Measurements from ENCODE around the gene CD34.

The CD34 gene

GRCh38 chr1:207871117-207871649 is 39.7 kb downstream of the CD34 start:
- no peak for DNase-seq

- no peak for DNase-seq
Observed at GRCh38 chr1:207870306-207871031, 40.5 kb downstream of the CD34 start.

- no peak for DNase-seq
Observed at GRCh38 chr1:207869859-207870258, 41.1 kb downstream of the CD34 start.

DNA sequence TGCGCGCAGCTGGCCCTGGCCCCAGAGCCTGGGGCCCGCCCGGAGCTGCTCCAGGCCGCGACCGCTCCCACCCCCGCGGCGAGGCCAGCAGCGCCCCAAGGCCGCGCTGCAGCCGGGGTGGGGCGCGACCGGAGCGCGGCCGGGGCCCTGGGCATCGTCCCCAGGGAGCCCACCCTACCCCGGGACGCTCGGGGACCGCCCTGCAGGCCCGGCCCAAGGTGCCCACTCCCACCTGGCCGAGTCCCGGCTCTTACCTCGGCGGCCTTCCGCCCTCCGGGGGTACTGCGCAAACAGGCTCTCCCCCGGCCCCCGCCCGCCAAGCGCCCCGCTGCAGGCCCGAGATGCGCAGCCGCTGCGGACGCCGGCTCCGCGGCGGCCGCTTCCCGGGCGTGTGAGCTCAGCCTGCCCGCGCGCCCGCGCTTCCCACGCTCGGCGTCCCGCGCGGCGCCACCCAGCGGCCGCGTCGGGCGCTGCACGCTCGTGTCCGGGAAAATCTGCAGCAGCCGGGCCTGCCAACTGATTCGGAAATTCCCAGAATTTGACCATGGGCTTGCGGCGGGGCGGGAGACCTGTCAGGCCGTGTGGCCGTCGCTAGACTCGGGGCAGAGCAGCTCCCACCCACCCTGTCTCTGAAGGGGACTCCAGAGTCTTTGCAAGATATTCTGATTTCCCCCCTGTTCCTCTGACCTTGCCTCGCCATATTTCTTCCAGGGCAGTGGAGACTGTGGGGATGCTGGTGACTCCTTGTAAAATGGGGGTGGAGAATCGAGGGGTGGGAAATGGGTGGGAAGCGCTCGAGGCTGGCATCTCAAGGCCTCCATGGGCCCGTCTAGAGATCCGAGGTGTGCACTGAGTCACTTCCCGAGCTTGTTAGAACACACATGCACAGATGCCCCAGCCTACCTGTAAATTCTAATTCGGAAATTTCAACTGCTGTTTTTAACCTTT is 41.9 kb downstream of the CD34 start:
- peak; percentile 78 for DNase-seq

DNA sequence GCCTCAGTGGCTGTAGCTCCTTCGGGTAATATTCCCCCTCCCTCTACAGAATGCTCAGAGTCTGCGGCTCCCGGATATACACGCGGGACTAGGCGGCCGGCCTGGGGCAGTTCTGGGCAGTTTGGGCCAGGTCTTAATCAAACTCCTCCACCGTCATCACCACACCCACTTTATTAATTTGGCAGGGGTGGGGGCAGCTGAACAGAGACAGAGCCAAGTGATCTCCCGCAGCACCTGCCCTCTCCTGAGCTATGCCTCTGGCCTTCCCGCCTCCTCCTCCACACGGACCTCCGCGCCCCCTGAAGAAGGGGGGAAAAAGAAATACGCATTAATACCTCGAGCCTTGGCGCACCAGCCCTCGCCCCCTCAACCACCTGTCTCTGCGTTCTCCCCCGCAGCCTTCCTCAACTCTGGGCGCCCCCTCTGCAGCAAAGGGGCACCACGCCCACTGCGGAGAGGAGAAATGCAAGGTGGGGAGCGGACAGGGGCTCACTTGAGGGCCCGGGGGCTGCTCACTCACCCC is 42.6 kb downstream of the CD34 start:
- DNase-seq = peak; percentile 54

GRCh38 chr1:207867136-207868109 is 43.5 kb downstream of the CD34 start:
- DNase-seq = peak; percentile 43

DNA sequence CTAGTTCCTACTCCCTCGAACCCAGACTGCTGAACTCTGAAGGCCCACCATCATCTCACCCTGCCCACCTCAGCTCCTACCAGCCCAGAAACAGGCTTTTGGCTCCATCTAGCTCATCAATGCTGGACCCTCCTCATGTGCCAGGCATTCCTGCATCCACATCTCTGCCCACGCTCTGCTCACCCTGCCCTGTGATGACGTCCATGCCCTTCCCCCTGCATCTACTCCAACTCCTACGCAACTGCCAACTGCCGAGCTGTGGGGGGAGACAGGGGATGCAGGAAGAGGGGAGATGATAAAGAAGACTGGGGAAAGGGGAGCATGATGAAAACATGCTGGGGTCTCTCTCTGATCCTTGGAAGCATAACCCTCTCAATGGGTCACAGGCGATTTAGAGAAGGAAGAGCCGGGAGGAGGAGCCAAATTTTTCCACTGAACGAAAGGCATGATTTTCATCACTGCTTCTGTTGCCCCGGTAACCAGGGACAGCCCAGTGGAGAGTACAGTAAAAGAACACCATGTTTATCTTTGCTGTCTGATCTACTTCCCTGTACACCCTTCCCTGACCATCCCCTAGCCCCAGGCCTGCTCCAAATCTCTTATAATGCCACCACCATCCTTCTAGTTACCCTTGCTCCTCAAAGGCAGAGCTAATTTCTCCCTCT is 44.3 kb downstream of the CD34 start:
- DNase-seq = peak; percentile 46

DNA sequence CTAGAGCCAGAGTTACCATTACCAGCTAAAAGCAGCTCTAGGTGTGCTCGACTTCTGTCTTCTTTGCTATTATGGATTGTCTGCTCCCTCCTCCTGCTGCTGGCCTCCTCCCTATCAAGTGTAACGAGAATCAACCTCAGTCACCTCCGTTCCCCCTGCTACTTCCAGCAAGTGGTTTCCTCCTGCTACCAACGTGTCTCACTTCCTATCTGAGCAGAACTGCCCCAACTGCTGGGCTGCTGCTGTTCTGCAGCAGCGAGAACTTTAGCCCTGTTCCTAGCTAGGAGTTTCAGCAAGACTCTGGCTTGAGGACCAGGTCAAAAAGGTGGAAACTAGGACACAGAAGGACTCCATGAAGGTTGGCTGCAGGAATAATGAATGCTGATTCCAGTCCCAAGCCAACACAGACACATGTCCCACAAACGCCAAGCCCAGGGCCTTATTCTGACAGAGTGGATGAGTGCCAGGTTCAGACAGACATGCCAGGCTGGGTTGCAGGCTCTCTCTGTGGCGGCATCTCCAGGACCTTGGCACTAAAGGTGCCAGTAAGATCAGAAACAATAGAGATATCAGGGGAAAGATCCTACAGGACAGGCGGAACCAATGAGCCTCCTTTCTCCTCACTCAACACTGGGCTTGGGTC is 46.9 kb downstream of the CD34 start:
- DNase-seq = peak; percentile 62

GRCh38 chr1:207862241-207862787 is 48.6 kb downstream of the CD34 start:
- no peak for DNase-seq

- peak; percentile 65 for DNase-seq
Observed at GRCh38 chr1:207861442-207862177, 49.3 kb downstream of the CD34 start.

- no peak for DNase-seq
Observed at GRCh38 chr1:207860531-207860930, 50.4 kb downstream of the CD34 start.

DNA sequence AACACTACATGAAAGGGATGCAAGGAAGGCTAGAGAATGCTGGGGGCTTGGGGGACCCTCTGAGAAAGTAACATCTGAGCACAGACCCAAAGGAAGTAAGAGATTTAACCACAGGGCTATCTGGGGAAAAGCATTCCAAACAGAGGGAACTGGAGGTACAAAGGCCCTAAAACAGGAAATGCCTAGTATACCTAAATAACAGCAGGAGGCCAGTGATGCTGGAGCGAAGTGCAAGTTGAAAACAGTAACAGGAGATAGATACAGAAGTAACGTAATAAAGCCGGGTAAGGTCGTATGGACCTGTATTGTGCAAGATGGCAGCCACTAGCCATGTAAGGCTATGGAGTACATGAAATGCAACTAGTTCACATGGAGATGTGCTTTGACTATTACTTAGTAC is 52.1 kb downstream of the CD34 start:
- no peak for DNase-seq

- DNase-seq = no peak
Observed at GRCh38 chr1:207858281-207858680, 52.6 kb downstream of the CD34 start.

DNA sequence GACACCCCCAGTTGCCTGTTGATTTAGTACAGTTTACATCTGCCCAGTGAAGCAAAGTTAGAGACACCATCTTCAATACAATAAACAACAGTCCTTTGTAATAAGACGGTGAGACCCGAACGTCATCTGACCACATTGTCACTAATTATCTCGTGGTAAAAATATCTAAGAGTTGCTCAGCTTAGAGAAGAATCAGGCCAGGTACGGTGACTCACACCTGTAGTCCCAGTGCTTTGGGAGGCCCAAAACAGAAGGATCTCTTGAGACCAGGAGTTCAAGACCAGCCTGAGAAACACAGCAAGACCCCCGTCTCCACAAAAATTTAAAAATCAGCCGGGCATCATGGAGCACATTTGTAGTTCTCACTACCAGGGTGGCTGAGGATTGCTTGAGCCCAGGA is 53.5 kb downstream of the CD34 start:
- DNase-seq = no peak

DNA sequence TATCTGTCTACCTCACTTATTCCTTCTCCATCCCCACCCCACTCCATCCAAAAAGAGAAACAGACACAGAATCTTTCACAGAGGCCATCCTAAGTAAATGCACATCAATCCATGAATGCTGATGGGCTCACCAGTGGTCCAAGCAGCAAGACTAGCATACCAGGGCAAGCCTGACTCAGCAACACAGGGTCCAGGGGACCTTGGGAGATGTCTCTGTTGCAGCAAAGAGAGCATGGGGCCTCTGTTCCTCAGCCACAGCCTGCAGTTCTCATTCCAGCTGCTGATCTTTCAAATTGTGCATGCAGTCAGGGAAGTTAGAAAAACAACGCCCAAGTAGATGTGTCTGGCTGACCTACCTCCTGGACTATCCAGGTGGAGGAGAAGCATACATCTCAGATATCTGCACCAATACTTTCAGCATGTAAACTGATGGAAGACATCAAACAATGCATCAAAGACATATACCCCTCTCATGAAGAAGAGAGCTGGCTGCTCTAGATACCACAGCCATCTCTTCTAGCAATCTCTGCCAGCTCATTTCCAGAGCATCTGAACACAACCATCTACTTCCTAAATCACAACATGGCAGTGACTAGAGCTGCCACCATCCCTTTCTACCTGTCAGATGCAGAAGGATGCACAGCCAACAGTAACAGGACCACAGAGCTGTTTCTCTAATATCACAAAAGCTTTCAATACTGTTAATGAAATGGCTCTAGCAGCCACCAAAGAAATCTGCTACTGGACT is 54.5 kb downstream of the CD34 start:
- DNase-seq = no peak

DNA sequence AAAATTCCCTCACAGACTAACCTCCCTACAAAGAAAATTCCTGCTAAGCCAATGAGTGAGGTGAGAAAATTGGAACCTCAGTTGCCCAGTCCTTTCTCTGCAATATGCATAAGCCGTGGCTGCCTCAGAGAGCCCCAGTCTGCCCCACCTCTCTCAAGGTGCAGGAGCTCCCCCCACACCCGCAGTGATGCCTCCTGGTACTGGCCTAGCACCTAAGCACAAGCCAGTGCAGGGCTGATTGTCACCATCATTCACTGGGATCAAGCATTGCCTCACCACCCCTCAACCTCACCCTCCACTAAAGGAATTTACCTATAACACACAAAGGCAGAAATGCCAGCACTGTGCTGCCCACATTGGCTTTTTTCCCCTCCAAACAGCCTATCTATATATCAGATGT is 56.9 kb downstream of the CD34 start:
- DNase-seq = no peak

DNA sequence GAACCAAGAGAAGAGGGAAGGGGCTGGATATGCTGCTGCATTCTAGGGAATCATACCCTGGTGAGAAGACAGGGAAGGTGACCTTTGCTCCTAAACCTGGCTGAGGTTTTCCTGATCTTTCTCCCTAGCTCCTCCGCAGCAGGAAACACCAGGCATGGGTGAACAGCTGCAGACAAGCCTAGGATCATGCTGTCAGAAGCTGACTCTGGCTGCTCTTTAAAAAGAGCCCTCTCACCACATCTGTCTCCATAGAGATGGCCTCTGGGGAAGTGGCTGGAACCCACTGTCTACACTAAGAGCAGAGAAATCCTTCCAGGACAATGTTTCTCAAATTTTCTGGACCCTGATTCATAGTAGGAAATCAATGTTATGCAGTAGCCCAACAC is 57.6 kb downstream of the CD34 start:
- DNase-seq = no peak

DNA sequence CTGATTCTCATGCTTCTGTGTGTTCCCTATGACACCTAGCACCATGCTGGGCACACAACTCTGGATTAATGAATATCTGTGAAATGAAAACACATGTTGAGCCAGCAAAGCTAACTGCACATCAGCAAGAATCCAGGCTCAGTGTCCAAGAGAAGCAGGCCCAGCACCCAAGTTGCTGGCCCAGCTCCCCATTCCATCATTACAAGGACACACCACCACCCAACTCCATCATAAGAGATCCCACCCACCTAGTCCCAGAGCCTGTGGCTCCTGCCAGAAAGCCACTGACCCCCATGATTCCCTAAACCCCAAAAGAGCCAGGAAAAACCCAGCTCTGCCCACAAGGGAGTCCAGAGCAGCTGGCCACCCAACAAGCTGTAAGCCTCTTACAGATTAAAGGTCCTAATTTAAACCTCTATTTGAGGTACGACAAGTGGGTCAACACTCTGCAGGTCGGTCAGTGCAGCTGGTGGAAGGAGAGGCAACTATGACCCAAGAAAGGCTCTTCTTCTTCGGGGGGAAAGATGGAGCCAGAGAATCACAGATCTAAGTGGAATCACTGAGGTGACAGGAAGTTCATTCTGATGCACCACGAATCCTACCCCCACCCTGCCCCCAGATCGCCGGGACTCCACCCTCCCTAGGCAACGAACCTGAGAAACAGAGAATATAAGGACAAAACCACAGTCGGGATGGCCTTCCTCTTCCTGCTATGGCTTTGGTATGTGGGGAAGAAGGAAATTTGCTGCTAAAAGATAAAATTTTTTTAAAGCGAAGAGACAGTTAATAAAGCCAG is 58.2 kb downstream of the CD34 start:
- DNase-seq = no peak

DNA sequence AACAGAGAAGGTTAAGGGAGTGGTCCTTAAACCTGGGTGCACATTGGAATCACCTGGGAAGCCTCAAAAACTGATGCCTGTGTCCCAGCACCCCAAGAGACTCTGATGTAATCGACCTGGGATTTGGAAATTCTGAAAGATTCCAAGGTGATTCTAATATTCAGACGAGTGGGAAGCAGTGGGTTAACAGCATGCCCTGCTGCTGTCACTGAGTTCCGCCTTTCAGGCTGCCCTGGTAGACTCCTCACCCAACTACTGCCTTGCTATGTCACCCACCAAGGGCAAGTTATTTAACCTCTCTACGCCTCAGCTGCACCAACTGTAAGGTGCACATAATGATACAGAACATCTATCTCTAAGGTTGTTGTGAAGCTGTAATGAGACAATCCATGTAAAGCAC is 59.2 kb downstream of the CD34 start:
- no peak for DNase-seq

Data from CD4-positive, alpha-beta T cell treated with Interleukin-21 for 1 hour (primary cell).